HCT116 (cell line): Measurements from ENCODE around the gene TAS2R41. TPM values are rescaled to one million over a fixed set of nuclear protein-coding genes. Genes with fewer than 3 reads are reported as not detected.

ENCODE experiments used
- ATAC-seq: fragments of 200-7000 bp; cut with Tn5 transposase; 2 replicates; pipeline ENCODE4 v1.9.1; 2020; ENCODE audit warnings: mild to moderate bottlenecking, moderate library complexity
- BruUV-seq: library from RNA; stranded (reverse); fragments of 400-500 nt; replicated peaks from 2 replicates; lab custom pipeline; 2021; lab: Mats Ljungman, UMichigan
- CTCF ChIA-PET: fragments of 300-600 bp; sonication (Branson Sonifier 250); formaldehyde crosslinking; loops from one replicate; lab custom pipeline; 2021; ENCODE audit warnings: antibody characterized with exemption; lab: Charles Lee
- POLR2A ChIA-PET: fragments of 300-600, 350-600 bp; sonication (Branson Sonifier 250); formaldehyde crosslinking; loops from one replicate; lab custom pipeline; 2021; ENCODE audit warnings: antibody characterized with exemption; lab: Charles Lee
- RAD21 ChIA-PET, 2 experiments: fragments of 300-600 bp; sonication (Branson Sonifier 250); formaldehyde crosslinking; loops; one replicate each; lab custom pipeline; 2023; ENCODE audit warnings: low total read pairs in 2 of 2; ENCODE audit not compliant: uncharacterized antibody in 2 of 2, unreplicated experiment in 2 of 2, low non-redundant PET in 1 of 2; lab: Charles Lee
- DNase-seq: peaks from one replicate; pipeline ENCODE4 v3.0.0-alpha.2; 2010; ENCODE audit warnings: low read depth, low spot score
- H2AFZ ChIP-seq: fragments of 200-600 bp; shearing (Covaris generic), sonication (generic); 2 replicates; pipeline ENCODE4 v1.6.1; 2017; ENCODE audit warnings: low read depth, mixed run types, mixed read lengths, antibody characterized with exemption, low read length; ENCODE audit not compliant: poor library complexity, severe bottlenecking
- H3K27ac ChIP-seq: 2 replicates; pipeline ENCODE4 v1.5.1; 2012; ENCODE audit warnings: low read depth, low read length
- H3K27me3 ChIP-seq: fragments of 200-600 bp; sonication (generic); 2 replicates; pipeline ENCODE4 v1.6.1; 2016; ENCODE audit warnings: mixed run types, low read length, mixed read lengths; ENCODE audit not compliant: insufficient read depth
- H3K36me3 ChIP-seq, 2 experiments: fragments of 200-500 bp in 1 of 2; fragments of 200-600 bp in 1 of 2; sonication (Bioruptor generic) in 1 of 2; sonication (generic) in 1 of 2; 2 replicates each; pipeline versions ENCODE4 v1.5.1 to v1.6.1; 2014 to 2016; ENCODE audit warnings: low read length in 2 of 2, inconsistent platforms in 1 of 2, mixed read lengths in 1 of 2, mixed run types in 1 of 2; ENCODE audit not compliant: insufficient read depth in 2 of 2, control insufficient read depth in 1 of 2
- H3K4me1 ChIP-seq, 2 experiments: fragments of 200-600 bp in 1 of 2; sonication (generic) in 1 of 2; 2 replicates each; pipeline versions ENCODE4 v1.5.1 to v1.6.1; 2012 to 2017; ENCODE audit warnings: low read length in 2 of 2, inconsistent platforms in 1 of 2, mild to moderate bottlenecking in 1 of 2, mixed read lengths in 1 of 2, mixed run types in 1 of 2, moderate library complexity in 1 of 2; ENCODE audit not compliant: insufficient read depth in 2 of 2, control insufficient read depth in 1 of 2
- H3K4me2 ChIP-seq: fragments of 200-600 bp; sonication (generic); 2 replicates; pipeline ENCODE4 v1.6.1; 2017; ENCODE audit warnings: mixed run types, low read length, mixed read lengths
- H3K4me3 ChIP-seq, 2 experiments: fragments of 200-600 bp in 1 of 2; sonication (generic) in 1 of 2; replicated peaks in 1 of 2; 2 replicates each; pipeline ENCODE4 v1.5.1; 2011 to 2016; ENCODE audit warnings: low read length in 2 of 2, control low read depth in 1 of 2, low read depth in 1 of 2, mild to moderate bottlenecking in 1 of 2, mixed read lengths in 1 of 2, mixed run types in 1 of 2
- H3K79me2 ChIP-seq: fragments of 200-600 bp; sonication (generic); 2 replicates; pipeline ENCODE4 v1.6.1; 2017; ENCODE audit warnings: mild to moderate bottlenecking, mixed run types, low read length, moderate library complexity, mixed read lengths; ENCODE audit not compliant: insufficient read depth
- H3K9ac ChIP-seq: fragments of 200-600 bp; sonication (generic); 2 replicates; pipeline ENCODE4 v1.6.1; 2016; ENCODE audit warnings: low read length, mixed read lengths
- H3K9me2 ChIP-seq: fragments of 200-600 bp; sonication (generic), shearing (Covaris generic); 2 replicates; pipeline ENCODE4 v1.6.1; 2017; ENCODE audit warnings: mixed run types, mild to moderate bottlenecking, moderate library complexity; ENCODE audit not compliant: insufficient read depth
- H3K9me3 ChIP-seq, 2 experiments: fragments of 200-500 bp in 1 of 2; fragments of 200-600 bp in 1 of 2; sonication (Bioruptor generic) in 1 of 2; sonication (generic) in 1 of 2; 2 replicates each; pipeline ENCODE4 v1.6.1; 2014 to 2017; ENCODE audit warnings: low read length in 2 of 2, mixed read lengths in 2 of 2, inconsistent platforms in 1 of 2, low read depth in 1 of 2, mild to moderate bottlenecking in 1 of 2, mixed run types in 1 of 2, moderate library complexity in 1 of 2; ENCODE audit not compliant: control insufficient read depth in 1 of 2, insufficient read depth in 1 of 2
- H4K20me1 ChIP-seq: fragments of 200-600 bp; sonication (generic), shearing (Covaris generic); 2 replicates; pipeline ENCODE4 v1.6.1; 2017; ENCODE audit warnings: mixed run types, mild to moderate bottlenecking, moderate library complexity; ENCODE audit not compliant: insufficient read depth
- CBX3 ChIP-seq: IDR thresholded peaks from 2 replicates; pipeline ENCODE4 v1.6.1; 2012; ENCODE audit warnings: low read depth
- CTCF ChIP-seq, 3 experiments: fragments of 200-600 bp in 1 of 3; sonication (generic) in 1 of 3; IDR thresholded peaks in 2 of 3; conservative IDR thresholded peaks in 1 of 3; 2 replicates each; pipeline ENCODE4 v1.5.1; 2012 to 2017; ENCODE audit warnings: low read depth in 2 of 3, low read length in 2 of 3, antibody characterized with exemption in 1 of 3, borderline replicate concordance in 1 of 3, control low read depth in 1 of 3, mild to moderate bottlenecking in 1 of 3, mixed read lengths in 1 of 3, mixed run types in 1 of 3, moderate library complexity in 1 of 3; ENCODE audit not compliant: insufficient read depth in 1 of 3
- EGR1 ChIP-seq: IDR thresholded peaks from 2 replicates; pipeline ENCODE4 v1.6.1; 2012; ENCODE audit warnings: low read depth
- ELF1 ChIP-seq: IDR thresholded peaks from 2 replicates; pipeline ENCODE4 v1.6.1; 2012; ENCODE audit warnings: low read depth, borderline replicate concordance
- EZH2 ChIP-seq: fragments of 200-600 bp; sonication (generic); IDR thresholded peaks from 2 replicates; pipeline ENCODE4 v1.6.1; 2017; ENCODE audit warnings: antibody characterized with exemption, mixed run types
- FOSL1 ChIP-seq: IDR thresholded peaks from 2 replicates; pipeline ENCODE4 v1.6.1; 2012; ENCODE audit warnings: low read depth
- MAX ChIP-seq: IDR thresholded peaks from 2 replicates; pipeline ENCODE4 v1.6.1; 2012
- POLR2AphosphoS5 ChIP-seq: IDR thresholded peaks from 2 replicates; pipeline ENCODE4 v1.6.1; 2011; ENCODE audit warnings: mild to moderate bottlenecking, low read depth, low read length, moderate library complexity
- RAD21 ChIP-seq: IDR thresholded peaks from 2 replicates; pipeline ENCODE4 v1.6.1; 2012; ENCODE audit warnings: low read depth, mild to moderate bottlenecking
- SIN3A ChIP-seq: IDR thresholded peaks from 2 replicates; pipeline ENCODE4 v1.6.1; 2012; ENCODE audit warnings: low read depth
- SP1 ChIP-seq: IDR thresholded peaks from 2 replicates; pipeline ENCODE4 v1.6.1; 2012; ENCODE audit warnings: low read depth
- SRF ChIP-seq: IDR thresholded peaks from 2 replicates; pipeline ENCODE4 v1.6.1; 2012; ENCODE audit warnings: low read depth
- TCF7L2 ChIP-seq: IDR thresholded peaks from 2 replicates; pipeline ENCODE4 v1.7.0; 2011; ENCODE audit warnings: borderline replicate concordance, inconsistent platforms; ENCODE audit not compliant: insufficient read depth, insufficient read length; ENCODE audit errors: extremely low read depth
- YY1 ChIP-seq: IDR thresholded peaks from 2 replicates; pipeline ENCODE4 v1.6.1; 2011; ENCODE audit warnings: low read length, low read depth, moderate library complexity, mild to moderate bottlenecking; ENCODE audit not compliant: insufficient replicate concordance; ENCODE audit errors: extremely low read depth
- ZFX ChIP-seq: fragments of 450-650 bp; IDR thresholded peaks from 2 replicates; pipeline ENCODE4 v1.6.1; 2017
- intact Hi-C: fragments of 100-400 bp; cut with micrococcal nuclease; formaldehyde crosslinking; loops from 2 replicates; pipeline ENCODE4 v1.10.0; 2022
- total RNA-seq: library from RNA; stranded (reverse); gene quantifications from one replicate; pipeline ENCODE4 v1.2.1, GENCODE V29; 2021; ENCODE audit not compliant: unreplicated experiment
- TF ChIP-seq, protein P1 (sequence below): IDR thresholded peaks from 2 replicates; pipeline ENCODE4 v1.6.1; 2012

The TAS2R41 gene
- total RNA-seq, 1 experiment from 2014 or later, result not detected

DNA sequence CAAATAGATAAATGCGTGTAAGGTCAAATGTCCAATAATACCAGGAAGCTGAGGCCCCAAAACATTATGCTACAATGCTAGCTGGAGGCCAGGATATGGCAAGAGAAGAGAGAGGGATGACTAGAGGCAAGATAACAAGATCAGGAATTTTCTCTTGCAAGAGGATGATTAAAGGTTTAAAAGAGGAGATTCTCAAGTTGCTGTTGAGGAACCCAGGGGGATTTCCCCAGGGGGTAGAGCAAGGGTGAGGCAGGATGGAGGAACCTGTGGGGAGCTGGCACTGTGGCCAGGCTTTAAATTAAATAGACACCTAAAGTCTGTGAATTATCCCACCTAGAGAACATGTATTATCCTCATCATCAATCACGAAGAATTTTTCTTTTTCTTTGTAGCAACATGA is 37.8 kb upstream of the TAS2R41 start:
- no peaks in the 10 kb centered on the region for H4K20me1 ChIP-seq
- CTCF ChIA-PET, result no interaction called here
- intact Hi-C loops, result no loop called here

More for the DNA sequence above, 37.8 kb upstream of the TAS2R41 start:
- Histone ChIP-seq H3K9me3 (no peaks in the 10 kb centered on the region), H3K9me2 (no peaks in the 10 kb centered on the region), H3K79me2 (no peaks in the 10 kb centered on the region), H3K27me3 (no peaks in the 10 kb centered on the region), H3K27ac (no peak overlapping the region), H2AFZ (no peak overlapping the region), H3K4me3 (no peak overlapping the region), H3K4me1 (no peaks in the 10 kb centered on the region), H3K9ac (no peak overlapping the region), H3K36me3 (no peaks in the 10 kb centered on the region), H3K4me2 (no peak overlapping the region)
- TF ChIP-seq POLR2AphosphoS5 (no peak), SIN3A (no peak), SP1 (no peak), CBX3 (no peak), TCF7L2 (no peak), ZFX (no peak), YY1 (no peak), EGR1 (no peak), SRF (no peak), MAX (no peak), ELF1 (no peak), EZH2 (no peak), CTCF (IDR thresholded peaks at IDR 0.05 in 2 of 3, conservative IDR thresholded peaks at IDR 0.05 in 1 of 3; ENCODE audit: borderline replicate concordance in 1 of 3, insufficient read depth in 1 of 3, low read depth in 2 of 3, low read length in 2 of 3) (no peak), FOSL1 (no peak), RAD21 (no peak)
- TF ChIP-seq, protein P1, sequence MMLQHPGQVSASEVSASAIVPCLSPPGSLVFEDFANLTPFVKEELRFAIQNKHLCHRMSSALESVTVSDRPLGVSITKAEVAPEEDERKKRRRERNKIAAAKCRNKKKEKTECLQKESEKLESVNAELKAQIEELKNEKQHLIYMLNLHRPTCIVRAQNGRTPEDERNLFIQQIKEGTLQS, result no peak
- DNase-seq (no peak), ATAC-seq (no peak)
- no TSS peak for BruUV-seq
- ChIA-PET RAD21 (no interaction called here), POLR2A (no interaction called here)
